ENCODE measurements around the gene ATP13A3. TPM values are rescaled to one million over a fixed set of nuclear protein-coding genes. Genes with fewer than 3 reads are reported as not detected.

ATP13A3 gene
- total and polyA plus RNA-seq, 10 of the 15 experiments (the other 5 are each of a cell fraction or from before 2014, with no cell fraction given): 14.0 to 108 (median 69.5) TPM

- TF ChIP-seq PML (IDR thresholded peaks at IDR 0.05; ENCODE audit: low read length) (no peak), FOXM1 (IDR thresholded peaks at IDR 0.05; ENCODE audit: low read depth, low read length) (no peak), ATF7 (IDR thresholded peaks at IDR 0.05; ENCODE audit: low read depth) (no peak), BCL3 (IDR thresholded peaks at IDR 0.05; ENCODE audit: borderline replicate concordance, insufficient read depth, low read depth, low read length, poor library complexity, severe bottlenecking) (no peak), HDGF (IDR thresholded peaks at IDR 0.05) (no peak), IRF5 (IDR thresholded peaks at IDR 0.05; ENCODE audit: borderline replicate concordance) (no peak), EP300 (IDR thresholded peaks at IDR 0.05; ENCODE audit: borderline replicate concordance in 1 of 2, control insufficient read depth in 1 of 2, low read depth in 2 of 2, low read length in 2 of 2) (no peak), HSF1 (IDR thresholded peaks at IDR 0.05; ENCODE audit: low read depth, low read length) (no peak), HDAC2 (IDR thresholded peaks at IDR 0.05) (no peak), CHD2 (IDR thresholded peaks at IDR 0.05; ENCODE audit: borderline replicate concordance, low read depth, low read length) (no peak), PKNOX1 (IDR thresholded peaks at IDR 0.05) (no peak), SRF (IDR thresholded peaks at IDR 0.05; ENCODE audit: low read depth in 2 of 2, low read length in 2 of 2) (no peak)
Observed at GRCh38 chr3:194360568-194360967, 126.2 kb downstream of the ATP13A3 start (continued).
